ENCODE results near the gene ADAM11. TPM values are rescaled to one million over a fixed set of nuclear protein-coding genes. Genes with fewer than 3 reads are reported as not detected.

The ADAM11 gene
- total RNA-seq, 1 donor from 2014 or later, result 0.62 TPM

DNA sequence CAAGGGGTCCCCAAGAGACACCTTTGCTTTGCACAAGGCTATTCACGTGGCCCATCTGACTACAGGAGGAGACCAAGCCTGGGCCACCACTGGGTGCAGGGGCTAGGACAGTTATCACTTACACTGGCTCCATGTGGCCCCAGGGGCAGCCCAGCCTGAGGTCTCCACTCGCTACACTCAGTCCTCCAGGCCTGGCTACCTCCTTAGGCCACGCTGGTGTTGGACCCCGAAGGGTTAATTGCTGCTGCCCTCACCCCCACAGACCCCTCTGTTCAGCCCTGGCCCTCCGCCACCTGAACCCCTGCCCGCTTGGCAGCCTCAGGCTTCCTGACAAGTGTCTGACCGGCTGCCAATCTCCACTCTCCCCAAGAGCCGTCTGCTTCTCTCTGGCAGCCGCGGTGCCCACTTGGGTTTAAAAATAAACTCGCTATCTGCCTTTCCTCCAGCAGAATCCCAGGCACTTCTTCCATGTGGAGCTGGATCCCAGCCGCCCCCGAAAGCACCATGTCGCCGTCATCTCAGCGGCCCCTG lies 27.8 kb downstream of the ADAM11 start:
- H3K36me3 Mint-ChIP-seq (ENCODE audit: low read depth, unreplicated experiment), result no peaks in the 10 kb centered on the region
- no peaks in the 10 kb centered on the region for H3K9me3 Mint-ChIP-seq (ENCODE audit: unreplicated experiment)
- no peak overlapping the region for H3K27ac Mint-ChIP-seq (ENCODE audit: unreplicated experiment)
- TF ChIP-seq, protein P1, sequence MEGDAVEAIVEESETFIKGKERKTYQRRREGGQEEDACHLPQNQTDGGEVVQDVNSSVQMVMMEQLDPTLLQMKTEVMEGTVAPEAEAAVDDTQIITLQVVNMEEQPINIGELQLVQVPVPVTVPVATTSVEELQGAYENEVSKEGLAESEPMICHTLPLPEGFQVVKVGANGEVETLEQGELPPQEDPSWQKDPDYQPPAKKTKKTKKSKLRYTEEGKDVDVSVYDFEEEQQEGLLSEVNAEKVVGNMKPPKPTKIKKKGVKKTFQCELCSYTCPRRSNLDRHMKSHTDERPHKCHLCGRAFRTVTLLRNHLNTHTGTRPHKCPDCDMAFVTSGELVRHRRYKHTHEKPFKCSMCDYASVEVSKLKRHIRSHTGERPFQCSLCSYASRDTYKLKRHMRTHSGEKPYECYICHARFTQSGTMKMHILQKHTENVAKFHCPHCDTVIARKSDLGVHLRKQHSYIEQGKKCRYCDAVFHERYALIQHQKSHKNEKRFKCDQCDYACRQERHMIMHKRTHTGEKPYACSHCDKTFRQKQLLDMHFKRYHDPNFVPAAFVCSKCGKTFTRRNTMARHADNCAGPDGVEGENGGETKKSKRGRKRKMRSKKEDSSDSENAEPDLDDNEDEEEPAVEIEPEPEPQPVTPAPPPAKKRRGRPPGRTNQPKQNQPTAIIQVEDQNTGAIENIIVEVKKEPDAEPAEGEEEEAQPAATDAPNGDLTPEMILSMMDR (IDR thresholded peaks at IDR 0.05; ENCODE audit: unreplicated experiment), result no peak
- DNase-seq (ENCODE audit: low spot score), result no peak
- no peak overlapping the region for H3K4me3 Mint-ChIP-seq (ENCODE audit: unreplicated experiment)
- H3K27me3 Mint-ChIP-seq (ENCODE audit: unreplicated experiment), result peaks cover 3% of the 10 kb centered on the region
- peaks cover 12% of the 10 kb centered on the region for H3K4me1 Mint-ChIP-seq (ENCODE audit: unreplicated experiment)

DNA sequence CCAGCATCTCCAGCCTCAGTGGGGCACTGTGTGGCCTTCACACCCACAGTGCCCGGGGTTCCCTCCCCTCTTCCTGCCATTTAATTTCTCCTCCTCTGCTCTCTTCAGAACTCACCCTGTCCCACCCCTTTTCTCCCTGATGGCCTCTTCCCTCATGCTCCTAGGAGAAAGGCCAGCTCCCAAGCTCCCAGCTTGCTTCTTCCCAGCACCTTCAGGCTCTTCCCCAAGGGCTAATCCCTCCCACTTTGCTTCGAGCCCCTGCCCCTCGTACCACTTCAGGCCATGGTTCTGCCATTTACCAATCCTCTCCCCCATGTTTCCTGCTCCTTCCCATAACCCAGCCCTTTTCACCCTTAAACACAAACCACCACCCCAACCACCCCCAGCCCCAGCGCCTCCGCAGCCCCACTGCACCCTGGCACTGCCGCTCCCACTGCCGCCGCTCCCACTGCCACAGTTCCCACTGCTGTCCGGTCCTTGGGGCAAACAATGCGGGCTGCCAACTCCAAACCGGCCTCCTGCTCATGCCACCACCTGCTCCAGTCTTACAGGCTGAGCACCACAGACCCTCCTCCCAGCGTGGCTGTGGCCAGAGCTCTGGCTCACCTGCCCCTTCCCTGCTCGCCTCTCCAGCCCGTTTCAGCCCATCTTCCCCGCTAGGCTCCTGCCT lies 28.6 kb downstream of the ADAM11 start:
- Mint-ChIP-seq H3K36me3 (ENCODE audit: low read depth, unreplicated experiment) (no peaks in the 10 kb centered on the region), H3K9me3 (ENCODE audit: unreplicated experiment) (no peaks in the 10 kb centered on the region), H3K27me3 (ENCODE audit: unreplicated experiment) (peaks cover 2% of the 10 kb centered on the region), H3K4me1 (ENCODE audit: unreplicated experiment) (peaks cover 4% of the 10 kb centered on the region), H3K27ac (ENCODE audit: unreplicated experiment) (no peak overlapping the region), H3K4me3 (ENCODE audit: unreplicated experiment) (no peak overlapping the region)
- TF ChIP-seq, protein P1 (IDR thresholded peaks at IDR 0.05; ENCODE audit: unreplicated experiment), result no peak
- no peak for DNase-seq (ENCODE audit: low spot score)

DNA sequence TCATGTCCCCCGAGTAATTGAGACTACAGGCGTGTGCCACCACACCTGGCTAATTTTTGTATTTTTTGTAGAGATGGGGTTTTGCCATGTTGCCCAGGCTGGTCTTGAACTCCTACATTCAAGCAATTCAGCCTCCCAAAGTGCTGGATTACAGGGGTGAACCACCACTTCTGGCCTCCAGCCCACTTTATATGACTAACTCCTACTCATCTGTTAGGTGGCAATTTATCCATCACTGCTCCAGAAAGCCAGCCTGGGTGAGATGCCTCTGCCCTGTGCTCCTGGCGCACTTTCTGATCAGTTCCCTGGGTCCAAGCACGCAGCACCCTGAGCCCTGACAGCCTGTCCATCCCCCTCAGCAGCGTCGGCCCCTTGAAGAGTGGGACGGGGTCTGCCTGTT lies 29.4 kb downstream of the ADAM11 start:
- Mint-ChIP-seq H3K4me3 (ENCODE audit: unreplicated experiment) (no peak overlapping the region), H3K4me1 (ENCODE audit: unreplicated experiment) (no peaks in the 10 kb centered on the region), H3K36me3 (ENCODE audit: low read depth, unreplicated experiment) (no peaks in the 10 kb centered on the region), H3K27me3 (ENCODE audit: unreplicated experiment) (peaks cover 2% of the 10 kb centered on the region), H3K9me3 (ENCODE audit: unreplicated experiment) (no peaks in the 10 kb centered on the region), H3K27ac (ENCODE audit: unreplicated experiment) (no peak overlapping the region)
- DNase-seq (ENCODE audit: low spot score), result no peak
- TF ChIP-seq, protein P1 (IDR thresholded peaks at IDR 0.05; ENCODE audit: unreplicated experiment), result no peak

DNA sequence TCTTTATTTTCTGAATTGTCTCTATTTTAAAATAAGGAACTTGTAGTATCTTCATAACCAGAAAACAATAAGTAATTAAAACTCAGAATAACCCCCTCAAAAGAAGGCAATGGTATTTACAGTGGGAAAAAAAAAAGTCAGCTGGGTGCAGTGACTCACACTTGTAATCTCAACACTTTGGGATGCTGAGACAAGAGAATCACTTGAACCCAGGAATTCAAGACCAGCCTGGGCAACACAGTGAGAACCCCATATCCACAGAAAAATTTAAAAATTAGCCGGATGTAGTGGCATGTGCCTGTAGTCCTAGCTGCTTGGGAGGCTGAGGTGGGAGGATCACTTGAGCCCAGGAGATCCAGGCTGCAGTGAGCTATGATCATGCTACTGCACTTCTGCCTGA lies 33.5 kb downstream of the ADAM11 start:
- H3K27ac Mint-ChIP-seq (ENCODE audit: unreplicated experiment), result no peak overlapping the region
- H3K27me3 Mint-ChIP-seq (ENCODE audit: unreplicated experiment), result peaks cover 2% of the 10 kb centered on the region
- H3K4me3 Mint-ChIP-seq (ENCODE audit: unreplicated experiment), result no peak overlapping the region
- DNase-seq (ENCODE audit: low spot score), result no peak
- TF ChIP-seq, protein P1 (IDR thresholded peaks at IDR 0.05; ENCODE audit: unreplicated experiment), result no peak
- no peaks in the 10 kb centered on the region for H3K36me3 Mint-ChIP-seq (ENCODE audit: low read depth, unreplicated experiment)
- H3K4me1 Mint-ChIP-seq (ENCODE audit: unreplicated experiment), result peaks cover 25% of the 10 kb centered on the region
- H3K9me3 Mint-ChIP-seq (ENCODE audit: unreplicated experiment), result no peaks in the 10 kb centered on the region

Data from endothelial cell (in vitro differentiated cells).